AG10803 (cell line): ENCODE data around the gene CECR2.

Source experiments
- DNase-seq: peaks from one replicate; pipeline ENCODE4 v3.0.0; 2010; ENCODE audit warnings: low read depth
- H3K4me3 ChIP-seq: 2 replicates; pipeline ENCODE4 v1.5.1; 2011; ENCODE audit warnings: mild to moderate bottlenecking, low read length, control low read depth
- TF ChIP-seq, protein P1 (sequence below): conservative IDR thresholded peaks from 2 replicates; pipeline ENCODE4 v1.5.1; 2011; ENCODE audit warnings: mild to moderate bottlenecking, low read length, control low read depth, inconsistent platforms

Gene CECR2

DNA sequence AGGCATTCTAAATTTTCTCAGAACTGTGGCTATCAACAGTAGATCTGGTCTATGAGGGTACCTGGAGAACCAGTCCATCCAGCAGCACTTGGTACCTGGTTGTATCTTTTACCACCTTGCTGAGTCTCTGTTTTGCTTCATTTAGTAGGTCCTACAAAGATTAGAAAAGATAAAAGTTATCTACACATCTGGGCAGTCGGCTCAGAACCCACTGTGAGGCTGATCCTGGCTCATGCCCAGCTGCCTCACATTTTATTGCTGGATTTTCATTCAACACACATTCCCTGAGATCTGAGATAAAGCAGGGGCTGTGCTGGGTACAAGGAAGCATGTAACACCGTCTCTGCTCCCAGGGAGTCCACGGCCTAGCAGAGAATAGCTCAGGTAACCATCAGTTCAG, 231.8 kb downstream of the CECR2 start:
- no peak overlapping the region for H3K4me3 ChIP-seq
- no peak for DNase-seq
- TF ChIP-seq, protein P1, sequence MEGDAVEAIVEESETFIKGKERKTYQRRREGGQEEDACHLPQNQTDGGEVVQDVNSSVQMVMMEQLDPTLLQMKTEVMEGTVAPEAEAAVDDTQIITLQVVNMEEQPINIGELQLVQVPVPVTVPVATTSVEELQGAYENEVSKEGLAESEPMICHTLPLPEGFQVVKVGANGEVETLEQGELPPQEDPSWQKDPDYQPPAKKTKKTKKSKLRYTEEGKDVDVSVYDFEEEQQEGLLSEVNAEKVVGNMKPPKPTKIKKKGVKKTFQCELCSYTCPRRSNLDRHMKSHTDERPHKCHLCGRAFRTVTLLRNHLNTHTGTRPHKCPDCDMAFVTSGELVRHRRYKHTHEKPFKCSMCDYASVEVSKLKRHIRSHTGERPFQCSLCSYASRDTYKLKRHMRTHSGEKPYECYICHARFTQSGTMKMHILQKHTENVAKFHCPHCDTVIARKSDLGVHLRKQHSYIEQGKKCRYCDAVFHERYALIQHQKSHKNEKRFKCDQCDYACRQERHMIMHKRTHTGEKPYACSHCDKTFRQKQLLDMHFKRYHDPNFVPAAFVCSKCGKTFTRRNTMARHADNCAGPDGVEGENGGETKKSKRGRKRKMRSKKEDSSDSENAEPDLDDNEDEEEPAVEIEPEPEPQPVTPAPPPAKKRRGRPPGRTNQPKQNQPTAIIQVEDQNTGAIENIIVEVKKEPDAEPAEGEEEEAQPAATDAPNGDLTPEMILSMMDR, result no peak

DNA sequence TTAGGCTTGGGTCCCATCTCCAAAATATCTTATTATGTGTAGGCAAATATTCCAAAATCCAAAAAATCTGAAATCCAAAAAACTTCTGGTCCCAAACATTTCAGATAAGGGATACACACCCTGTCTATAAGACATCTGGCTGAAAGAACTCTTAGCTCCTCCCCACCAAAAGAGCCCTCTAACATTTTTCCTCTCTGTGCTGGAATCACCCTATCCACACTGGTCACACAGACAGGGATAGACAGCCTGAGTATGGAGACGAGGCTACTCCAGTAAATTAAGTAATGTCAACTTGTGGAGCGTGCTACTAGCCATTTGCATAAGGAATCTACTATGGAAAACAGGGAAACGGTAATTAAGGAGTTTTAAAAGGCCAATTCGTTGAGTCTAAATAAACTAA, 234.4 kb downstream of the CECR2 start:
- DNase-seq, result no peak
- no peak overlapping the region for H3K4me3 ChIP-seq
- TF ChIP-seq, protein P1, result no peak

DNA sequence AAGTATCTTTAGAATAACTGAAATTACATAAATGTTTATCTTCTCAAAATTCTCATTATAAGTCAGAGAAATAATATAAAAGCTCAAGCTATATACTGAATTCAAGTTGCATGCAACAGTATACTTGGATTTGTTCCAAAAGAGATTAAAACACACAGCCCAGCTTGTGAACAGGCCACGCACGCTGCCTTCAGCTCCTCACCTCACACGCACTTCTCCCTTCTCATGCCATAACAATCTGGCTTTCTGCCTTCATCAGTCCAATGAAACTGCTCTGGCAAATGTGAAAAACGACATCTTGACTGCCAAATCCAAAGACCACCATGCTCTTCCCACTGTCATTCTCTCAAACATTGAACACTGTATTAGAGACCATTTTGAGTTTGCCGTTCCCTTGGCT, 237.2 kb downstream of the CECR2 start:
- H3K4me3 ChIP-seq, result no peak overlapping the region
- DNase-seq, result peak; percentile 70
- TF ChIP-seq, protein P1, result no peak
